HepG2 (cell line): ENCODE measurements around the gene COX4I2. TPM values are rescaled to one million over a fixed set of nuclear protein-coding genes. Genes with fewer than 3 reads are reported as not detected.

Experiments used
- ARHGAP35 ChIP-seq: sonication (generic); formaldehyde crosslinking; IDR thresholded peaks from 2 replicates; pipeline ENCODE4 v1.9.0; 2022; ENCODE audit warnings: mild to moderate bottlenecking, inconsistent platforms, moderate library complexity, missing genetic modification reagents, borderline replicate concordance
- EZH2 ChIP-seq: conservative IDR thresholded peaks from 2 replicates; pipeline ENCODE4 v1.6.1; 2012; ENCODE audit warnings: mild to moderate bottlenecking, low read depth, low read length, moderate library complexity
- FOSL1 ChIP-seq: sonication (generic); formaldehyde crosslinking; IDR thresholded peaks from 2 replicates; pipeline ENCODE4 v1.9.0; 2021; ENCODE audit warnings: missing genetic modification reagents, borderline replicate concordance
- FOXA1 ChIP-seq, 2 experiments: fragments of 450-650 bp in 1 of 2; sonication (generic) in 1 of 2; formaldehyde crosslinking in 1 of 2; IDR thresholded peaks; 2 replicates each; pipeline versions ENCODE4 v1.4.0 to v1.6.1; 2016 to 2020; ENCODE audit warnings: missing genetic modification reagents in 1 of 2
- HDAC1 ChIP-seq: sonication (generic); formaldehyde crosslinking; IDR thresholded peaks from 2 replicates; pipeline ENCODE4 v1.5.1; 2020; ENCODE audit warnings: mild to moderate bottlenecking, missing genetic modification reagents
- MEF2D ChIP-seq: sonication (generic); formaldehyde crosslinking; IDR thresholded peaks from 2 replicates; pipeline ENCODE4 v1.5.1; 2020; ENCODE audit warnings: mild to moderate bottlenecking, missing genetic modification reagents
- ONECUT2 ChIP-seq: sonication (generic); formaldehyde crosslinking; IDR thresholded peaks from 2 replicates; pipeline ENCODE4 v1.4.0; 2020; ENCODE audit warnings: missing genetic modification reagents
- PITX1 ChIP-seq: sonication (generic); formaldehyde crosslinking; IDR thresholded peaks from 2 replicates; pipeline ENCODE4 v1.5.1; 2020; ENCODE audit warnings: mild to moderate bottlenecking, missing genetic modification reagents
- REPIN1 ChIP-seq: sonication (generic); formaldehyde crosslinking; IDR thresholded peaks from 2 replicates; pipeline ENCODE4 v1.8.0; 2022; ENCODE audit warnings: missing genetic modification reagents, low read depth, mild to moderate bottlenecking, borderline replicate concordance
- STAG1 ChIP-seq: sonication (generic); formaldehyde crosslinking; IDR thresholded peaks from 2 replicates; pipeline ENCODE4 v1.4.0; 2020; ENCODE audit warnings: missing genetic modification reagents
- ZFX ChIP-seq: sonication (generic); formaldehyde crosslinking; IDR thresholded peaks from 2 replicates; pipeline ENCODE4 v1.4.0; 2020; ENCODE audit warnings: mild to moderate bottlenecking, low read depth, missing genetic modification reagents, moderate library complexity
- ZMYM2 ChIP-seq: sonication (generic); formaldehyde crosslinking; IDR thresholded peaks from 2 replicates; pipeline ENCODE4 v1.8.0; 2022; ENCODE audit warnings: mild to moderate bottlenecking, missing genetic modification reagents
- ZNF709 ChIP-seq: sonication (generic); formaldehyde crosslinking; IDR thresholded peaks from 2 replicates; pipeline ENCODE4 v1.5.0; 2020; ENCODE audit warnings: mild to moderate bottlenecking, missing genetic modification reagents
- ZNF83 ChIP-seq: sonication (generic); formaldehyde crosslinking; IDR thresholded peaks from 2 replicates; pipeline ENCODE4 v1.4.0; 2020; ENCODE audit warnings: missing genetic modification reagents, mild to moderate bottlenecking, borderline replicate concordance
- polyA plus RNA-seq, 8 experiments: library from polyadenylated mRNA; depleted of rRNA in 3 of 8; stranded (reverse) in 7 of 8; unstranded in 1 of 8; fragments of >200 nt; fragmentation: Illumina TruSeq in 4 of 8; extraction: Trizol in 4 of 8; gene quantifications; 2 replicates each; pipeline versions ENCODE4 v1.2.1 to v1.2.3, GENCODE V29; 2011 to 2016; ENCODE audit warnings: low read depth in 4 of 8, missing spikeins in 1 of 8, mixed read lengths in 1 of 8; ENCODE audit not compliant: insufficient read depth in 1 of 8
- total RNA-seq, 5 experiments: library from RNA; depleted of rRNA; stranded (reverse); fragments of >200 nt; fragmentation: Illumina TruSeq; extraction: Trizol; gene quantifications; 2 replicates each; pipeline ENCODE4 v1.2.3, GENCODE V29; 2016; ENCODE audit warnings: low read depth in 1 of 5
- TF ChIP-seq, protein P1 (sequence below): sonication (generic); formaldehyde crosslinking; IDR thresholded peaks from 2 replicates; pipeline ENCODE4 v1.4.0; 2020; ENCODE audit warnings: missing genetic modification reagents, mild to moderate bottlenecking, borderline replicate concordance
- TF ChIP-seq, protein P2 (sequence below): sonication (generic); formaldehyde crosslinking; IDR thresholded peaks from 2 replicates; pipeline ENCODE4 v1.5.1; 2020; ENCODE audit warnings: missing genetic modification reagents, mild to moderate bottlenecking, borderline replicate concordance
- TF ChIP-seq, protein P3 (sequence below): sonication (generic); formaldehyde crosslinking; conservative IDR thresholded peaks from 2 replicates; pipeline ENCODE4 v1.4.0; 2020; ENCODE audit warnings: missing genetic modification reagents
- TF ChIP-seq, protein P4 (sequence below): sonication (generic); formaldehyde crosslinking; IDR thresholded peaks from 2 replicates; pipeline ENCODE4 v1.8.0; 2022; ENCODE audit warnings: missing genetic modification reagents, mild to moderate bottlenecking, borderline replicate concordance
- TF ChIP-seq, protein P5 (sequence below): IDR thresholded peaks from 2 replicates; pipeline ENCODE4 v1.6.1; 2016; ENCODE audit warnings: missing compliant biosample characterization, missing genetic modification reagents, borderline replicate concordance

The COX4I2 gene
- total and polyA plus RNA-seq, 2 of the 13 experiments (the other 11 are each of a cell fraction or from before 2014, with no cell fraction given), result 1.1 TPM; not detected in 1

DNA sequence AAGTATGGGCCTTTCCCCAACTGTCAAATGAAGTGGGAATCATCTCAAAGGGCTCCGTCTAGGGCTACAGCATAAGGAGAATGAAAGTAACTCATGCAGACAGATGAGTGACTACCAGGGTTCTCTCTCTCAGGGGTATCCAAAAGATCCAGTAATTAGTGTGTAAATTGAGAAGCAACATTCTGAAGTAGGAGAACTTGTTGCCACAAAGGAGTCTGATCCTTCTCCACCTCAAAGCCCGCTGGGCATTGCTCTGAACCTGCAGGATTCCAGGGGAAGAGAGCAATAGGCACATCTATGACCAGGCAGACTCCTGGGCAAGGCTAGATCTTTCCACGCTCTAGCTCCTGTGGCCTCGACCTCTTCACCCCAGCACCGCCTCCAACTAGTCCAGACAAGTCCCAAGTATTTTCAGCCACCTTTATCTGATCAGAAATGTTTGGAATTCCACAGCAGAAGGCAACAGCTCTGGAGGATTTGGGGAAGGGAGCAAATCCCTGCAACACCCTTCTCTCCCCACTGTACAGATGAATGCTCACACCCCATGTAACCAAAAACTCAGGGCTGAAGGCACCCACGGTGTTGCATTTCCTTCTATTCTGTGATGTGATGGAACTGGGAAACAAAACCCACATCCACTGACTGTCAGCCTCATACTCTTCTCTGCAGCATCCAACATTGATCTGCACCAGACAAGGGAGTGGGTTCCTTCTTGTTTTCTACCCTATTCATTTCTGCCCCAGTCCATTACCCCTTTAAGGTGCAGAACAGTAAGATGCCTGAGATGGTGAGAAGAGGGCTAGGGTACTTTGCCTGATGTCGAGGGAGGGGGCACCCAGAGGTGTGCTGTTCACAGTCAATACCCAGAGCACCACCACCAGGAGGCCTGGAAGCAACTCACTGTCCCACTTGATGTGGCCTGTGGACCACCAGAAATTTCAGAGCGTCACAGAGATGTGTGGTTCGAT, 41.0 kb downstream of the COX4I2 start (continued):
- TF ChIP-seq MEF2D (CRISPR knock-in tag), result peak; percentile 60; the same call in 1 of the 2 replicates
- TF ChIP-seq ZFX (CRISPR knock-in tag), result peak; percentile 24; the same call in 1 of the 2 replicates
- TF ChIP-seq REPIN1 (CRISPR knock-in tag), result 0 out of 2 replicates have a peak, but pooled peaks have one; percentile 57
- TF ChIP-seq, protein P1, sequence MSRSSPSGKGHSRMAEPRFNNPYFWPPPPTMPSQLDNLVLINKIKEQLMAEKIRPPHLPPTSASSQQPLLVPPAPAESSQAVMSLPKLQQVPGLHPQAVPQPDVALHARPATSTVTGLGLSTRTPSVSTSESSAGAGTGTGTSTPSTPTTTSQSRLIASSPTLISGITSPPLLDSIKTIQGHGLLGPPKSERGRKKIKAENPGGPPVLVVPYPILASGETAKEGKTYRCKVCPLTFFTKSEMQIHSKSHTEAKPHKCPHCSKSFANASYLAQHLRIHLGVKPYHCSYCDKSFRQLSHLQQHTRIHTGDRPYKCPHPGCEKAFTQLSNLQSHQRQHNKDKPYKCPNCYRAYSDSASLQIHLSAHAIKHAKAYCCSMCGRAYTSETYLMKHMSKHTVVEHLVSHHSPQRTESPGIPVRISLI (CRISPR knock-in tag), result peak; percentile 11; the same call in 1 of the 2 replicates
- 0 out of 2 replicates have a peak, but pooled peaks have one; percentile 58 for TF ChIP-seq ZNF83 (CRISPR knock-in tag)
- TF ChIP-seq, protein P2, sequence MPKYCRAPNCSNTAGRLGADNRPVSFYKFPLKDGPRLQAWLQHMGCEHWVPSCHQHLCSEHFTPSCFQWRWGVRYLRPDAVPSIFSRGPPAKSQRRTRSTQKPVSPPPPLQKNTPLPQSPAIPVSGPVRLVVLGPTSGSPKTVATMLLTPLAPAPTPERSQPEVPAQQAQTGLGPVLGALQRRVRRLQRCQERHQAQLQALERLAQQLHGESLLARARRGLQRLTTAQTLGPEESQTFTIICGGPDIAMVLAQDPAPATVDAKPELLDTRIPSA (CRISPR knock-in tag), result no peak
- TF ChIP-seq, protein P3, sequence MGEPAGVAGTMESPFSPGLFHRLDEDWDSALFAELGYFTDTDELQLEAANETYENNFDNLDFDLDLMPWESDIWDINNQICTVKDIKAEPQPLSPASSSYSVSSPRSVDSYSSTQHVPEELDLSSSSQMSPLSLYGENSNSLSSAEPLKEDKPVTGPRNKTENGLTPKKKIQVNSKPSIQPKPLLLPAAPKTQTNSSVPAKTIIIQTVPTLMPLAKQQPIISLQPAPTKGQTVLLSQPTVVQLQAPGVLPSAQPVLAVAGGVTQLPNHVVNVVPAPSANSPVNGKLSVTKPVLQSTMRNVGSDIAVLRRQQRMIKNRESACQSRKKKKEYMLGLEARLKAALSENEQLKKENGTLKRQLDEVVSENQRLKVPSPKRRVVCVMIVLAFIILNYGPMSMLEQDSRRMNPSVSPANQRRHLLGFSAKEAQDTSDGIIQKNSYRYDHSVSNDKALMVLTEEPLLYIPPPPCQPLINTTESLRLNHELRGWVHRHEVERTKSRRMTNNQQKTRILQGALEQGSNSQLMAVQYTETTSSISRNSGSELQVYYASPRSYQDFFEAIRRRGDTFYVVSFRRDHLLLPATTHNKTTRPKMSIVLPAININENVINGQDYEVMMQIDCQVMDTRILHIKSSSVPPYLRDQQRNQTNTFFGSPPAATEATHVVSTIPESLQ (CRISPR knock-in tag), result no peak
- TF ChIP-seq, protein P4, sequence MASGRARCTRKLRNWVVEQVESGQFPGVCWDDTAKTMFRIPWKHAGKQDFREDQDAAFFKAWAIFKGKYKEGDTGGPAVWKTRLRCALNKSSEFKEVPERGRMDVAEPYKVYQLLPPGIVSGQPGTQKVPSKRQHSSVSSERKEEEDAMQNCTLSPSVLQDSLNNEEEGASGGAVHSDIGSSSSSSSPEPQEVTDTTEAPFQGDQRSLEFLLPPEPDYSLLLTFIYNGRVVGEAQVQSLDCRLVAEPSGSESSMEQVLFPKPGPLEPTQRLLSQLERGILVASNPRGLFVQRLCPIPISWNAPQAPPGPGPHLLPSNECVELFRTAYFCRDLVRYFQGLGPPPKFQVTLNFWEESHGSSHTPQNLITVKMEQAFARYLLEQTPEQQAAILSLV, result peak; percentile 73; the same call in 1 of the 2 replicates
- TF ChIP-seq HDAC1 (CRISPR knock-in tag), result peak; percentile 63
- TF ChIP-seq PITX1, result peak; percentile 82
- TF ChIP-seq FOXA1 (IDR thresholded peaks at IDR 0.05), result no peak
- peak; percentile 4; the same call in 1 of the 2 replicates for TF ChIP-seq FOXA1 (CRISPR knock-in tag; IDR thresholded peaks at IDR 0.05)
- TF ChIP-seq ONECUT2 (CRISPR knock-in tag), result 0 out of 2 replicates have a peak, but pooled peaks have one; percentile 47
- TF ChIP-seq ZMYM2 (CRISPR knock-in tag), result no peak; the same call in 1 of the 2 replicates
- TF ChIP-seq, protein P5, sequence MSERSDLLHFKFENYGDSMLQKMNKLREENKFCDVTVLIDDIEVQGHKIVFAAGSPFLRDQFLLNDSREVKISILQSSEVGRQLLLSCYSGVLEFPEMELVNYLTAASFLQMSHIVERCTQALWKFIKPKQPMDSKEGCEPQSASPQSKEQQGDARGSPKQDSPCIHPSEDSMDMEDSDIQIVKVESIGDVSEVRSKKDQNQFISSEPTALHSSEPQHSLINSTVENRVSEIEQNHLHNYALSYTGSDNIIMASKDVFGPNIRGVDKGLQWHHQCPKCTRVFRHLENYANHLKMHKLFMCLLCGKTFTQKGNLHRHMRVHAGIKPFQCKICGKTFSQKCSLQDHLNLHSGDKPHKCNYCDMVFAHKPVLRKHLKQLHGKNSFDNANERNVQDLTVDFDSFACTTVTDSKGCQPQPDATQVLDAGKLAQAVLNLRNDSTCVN (CRISPR knock-in tag), result no peak
- no peak for TF ChIP-seq FOSL1 (CRISPR knock-in tag)
- TF ChIP-seq ZNF709 (CRISPR knock-in tag), result peak; percentile 27; the same call in 1 of the 2 replicates
- no peak for TF ChIP-seq EZH2
- TF ChIP-seq ARHGAP35 (CRISPR knock-in tag), result 0 out of 2 replicates have a peak, but pooled peaks have one; percentile 22
- TF ChIP-seq STAG1 (CRISPR knock-in tag), result peak; percentile 22; the same call in 1 of the 2 replicates
